H9 (cell line): ENCODE data around the gene CCDC142. TPM values are rescaled to one million over a fixed set of nuclear protein-coding genes. Genes with fewer than 3 reads are reported as not detected.

Source experiments
- DNase-seq: peaks from one replicate; pipeline ENCODE4 v3.0.0-alpha.2; 2017
- H2AFZ ChIP-seq: one replicate; pipeline ENCODE4 v1.6.1; 2013; ENCODE audit warnings: mild to moderate bottlenecking, low read length, control low read depth, moderate library complexity
- H2AK5ac ChIP-seq: 2 replicates; pipeline ENCODE4 v1.6.1; 2013; ENCODE audit warnings: low read length, control low read depth, mixed read lengths; ENCODE audit not compliant: insufficient read length
- H2BK120ac ChIP-seq: one replicate; pipeline ENCODE4 v1.6.1; 2013; ENCODE audit warnings: low read depth, mild to moderate bottlenecking, low read length, control low read depth, inconsistent platforms; ENCODE audit not compliant: poor library complexity, severe bottlenecking
- H2BK12ac ChIP-seq: 2 replicates; pipeline ENCODE4 v1.6.1; 2013; ENCODE audit warnings: low read length, control low read depth, mixed read lengths, low read depth; ENCODE audit not compliant: insufficient read length
- H2BK15ac ChIP-seq: 2 replicates; pipeline ENCODE4 v1.6.1; 2013; ENCODE audit warnings: low read depth, low read length, control low read depth
- H2BK20ac ChIP-seq: one replicate; pipeline ENCODE4 v1.6.1; 2013; ENCODE audit warnings: low read depth, mild to moderate bottlenecking, low read length, control low read depth, inconsistent platforms; ENCODE audit not compliant: poor library complexity, severe bottlenecking
- H2BK5ac ChIP-seq: 2 replicates; pipeline ENCODE4 v1.6.1; 2013; ENCODE audit warnings: low read length, control low read depth, mixed read lengths; ENCODE audit not compliant: insufficient read length
- H3K14ac ChIP-seq: 2 replicates; pipeline ENCODE4 v1.6.1; 2013; ENCODE audit warnings: low read length, control low read depth; ENCODE audit not compliant: insufficient read depth
- H3K18ac ChIP-seq: 2 replicates; pipeline ENCODE4 v1.6.1; 2013; ENCODE audit warnings: low read depth, mild to moderate bottlenecking, mixed read lengths, low read length, control low read depth; ENCODE audit not compliant: insufficient read length
- H3K23ac ChIP-seq: 2 replicates; pipeline ENCODE4 v1.6.1; 2013; ENCODE audit warnings: low read length, control low read depth, mixed read lengths, low read depth; ENCODE audit not compliant: insufficient read length
- H3K23me2 ChIP-seq: 2 replicates; pipeline ENCODE4 v1.6.1; 2013; ENCODE audit warnings: low read depth, mild to moderate bottlenecking, mixed read lengths, low read length, control low read depth; ENCODE audit not compliant: insufficient read length, poor library complexity, severe bottlenecking
- H3K27ac ChIP-seq: 2 replicates; pipeline ENCODE4 v1.5.1; 2013; ENCODE audit warnings: low read length, control low read depth, mixed read lengths, low read depth; ENCODE audit not compliant: insufficient read length
- H3K27me3 ChIP-seq: 2 replicates; pipeline ENCODE4 v1.6.1; 2013; ENCODE audit warnings: low read length, control low read depth, inconsistent platforms; ENCODE audit not compliant: insufficient read depth
- H3K4ac ChIP-seq: 2 replicates; pipeline ENCODE4 v1.6.1; 2013; ENCODE audit warnings: low read depth, mild to moderate bottlenecking, control low read depth, inconsistent platforms, low read length, moderate library complexity
- H3K4me1 ChIP-seq: 2 replicates; pipeline ENCODE4 v1.6.1; 2013; ENCODE audit warnings: low read length, control low read depth, inconsistent platforms; ENCODE audit not compliant: insufficient read depth
- H3K4me2 ChIP-seq: 2 replicates; pipeline ENCODE4 v1.6.1; 2013; ENCODE audit warnings: low read length, control low read depth, mixed read lengths; ENCODE audit not compliant: insufficient read length, insufficient read depth
- H3K56ac ChIP-seq: 2 replicates; pipeline ENCODE4 v1.6.1; 2013; ENCODE audit warnings: low read depth, mild to moderate bottlenecking, mixed read lengths, low read length, control low read depth; ENCODE audit not compliant: insufficient read length
- H3K79me1 ChIP-seq: 2 replicates; pipeline ENCODE4 v1.6.1; 2013; ENCODE audit warnings: low read depth, mild to moderate bottlenecking, moderate library complexity, low read length, control low read depth, inconsistent platforms; ENCODE audit not compliant: insufficient read depth, poor library complexity, severe bottlenecking
- H3K79me2 ChIP-seq: 2 replicates; pipeline ENCODE4 v1.6.1; 2013; ENCODE audit warnings: low read length, control low read depth, inconsistent platforms; ENCODE audit not compliant: insufficient read depth
- H3K9ac ChIP-seq: 2 replicates; pipeline ENCODE4 v1.6.1; 2013; ENCODE audit warnings: low read length, control low read depth, mixed read lengths; ENCODE audit not compliant: insufficient read length; ENCODE audit errors: extremely low read depth
- H3K9me3 ChIP-seq: one replicate; pipeline ENCODE4 v1.6.1; 2013; ENCODE audit warnings: low read depth, low read length, inconsistent platforms; ENCODE audit not compliant: control insufficient read depth
- H3T11ph ChIP-seq: one replicate; pipeline ENCODE4 v1.6.1; 2013; ENCODE audit warnings: mild to moderate bottlenecking, low read length, control low read depth, inconsistent platforms
- H4K20me1 ChIP-seq: one replicate; pipeline ENCODE4 v1.6.1; 2013; ENCODE audit not compliant: control insufficient read depth, insufficient read length, insufficient read depth
- H4K5ac ChIP-seq: 2 replicates; pipeline ENCODE4 v1.6.1; 2013; ENCODE audit warnings: low read depth, mild to moderate bottlenecking, mixed read lengths, low read length, control low read depth; ENCODE audit not compliant: insufficient read length
- H4K8ac ChIP-seq: replicated peaks from 2 replicates; pipeline ENCODE4 v1.6.1; 2013; ENCODE audit warnings: low read length, control low read depth, mixed read lengths, low read depth; ENCODE audit not compliant: insufficient read length
- H4K91ac ChIP-seq: 2 replicates; pipeline ENCODE4 v1.6.1; 2013; ENCODE audit warnings: low read depth, mild to moderate bottlenecking, moderate library complexity, mixed read lengths, low read length, control low read depth; ENCODE audit not compliant: insufficient read length
- H3K27ac Mint-ChIP-seq, 3 experiments: 2 replicates in 2 of 3; 3 replicates in 1 of 3; pipeline ENCODE4 v1.8.0; 2020 to 2021; ENCODE audit warnings: mixed read lengths in 3 of 3, mild to moderate bottlenecking in 1 of 3, moderate library complexity in 1 of 3
- H3K27me3 Mint-ChIP-seq: 2 replicates; pipeline ENCODE4 v1.8.0; 2021; ENCODE audit warnings: low read depth, mild to moderate bottlenecking, moderate library complexity, mixed read lengths
- H3K36me3 Mint-ChIP-seq, 3 experiments: 2 replicates in 2 of 3; 3 replicates in 1 of 3; pipeline ENCODE4 v1.8.0; 2020 to 2021; ENCODE audit warnings: low read depth in 3 of 3, mixed read lengths in 3 of 3; ENCODE audit not compliant: insufficient read depth in 1 of 3
- H3K4me1 Mint-ChIP-seq, 2 experiments: 2 replicates each; pipeline ENCODE4 v1.8.0; 2020; ENCODE audit warnings: mixed read lengths in 2 of 2
- H3K4me3 Mint-ChIP-seq, 2 experiments: 2 replicates in 1 of 2; 3 replicates in 1 of 2; pipeline ENCODE4 v1.8.0; 2020 to 2021; ENCODE audit warnings: mild to moderate bottlenecking in 2 of 2, mixed read lengths in 2 of 2, moderate library complexity in 1 of 2
- H3K9me3 Mint-ChIP-seq, 2 experiments: 2 replicates in 1 of 2; 3 replicates in 1 of 2; pipeline ENCODE4 v1.8.0; 2020; ENCODE audit warnings: mild to moderate bottlenecking in 2 of 2, mixed read lengths in 2 of 2, moderate library complexity in 1 of 2
- WGBS: extraction: QIAGEN DNeasy Blood & Tissue Kit; methylation state at CpG from one replicate; pipeline ENCODE4 v1.1.7; 2013; ENCODE audit warnings: missing lambda C conversion rate, low lambda C conversion rate, mixed read lengths; ENCODE audit not compliant: insufficient read length; ENCODE audit errors: extremely low coverage; 5-methylcytosine and 5-hydroxymethylcytosine counted together
- total RNA-seq: library from RNA; stranded (reverse); gene quantifications from 2 replicates; pipeline ENCODE4 v1.2.1, GENCODE V29; 2021
- TF ChIP-seq, protein P1 (sequence below): fragments of 200-600 bp; sonication (generic); conservative IDR thresholded peaks from 3 replicates; pipeline ENCODE4 v1.8.0; 2021; ENCODE audit warnings: antibody characterized with exemption, mild to moderate bottlenecking

CCDC142 gene
- total RNA-seq, 1 experiment from 2014 or later: 21.5 TPM

DNA sequence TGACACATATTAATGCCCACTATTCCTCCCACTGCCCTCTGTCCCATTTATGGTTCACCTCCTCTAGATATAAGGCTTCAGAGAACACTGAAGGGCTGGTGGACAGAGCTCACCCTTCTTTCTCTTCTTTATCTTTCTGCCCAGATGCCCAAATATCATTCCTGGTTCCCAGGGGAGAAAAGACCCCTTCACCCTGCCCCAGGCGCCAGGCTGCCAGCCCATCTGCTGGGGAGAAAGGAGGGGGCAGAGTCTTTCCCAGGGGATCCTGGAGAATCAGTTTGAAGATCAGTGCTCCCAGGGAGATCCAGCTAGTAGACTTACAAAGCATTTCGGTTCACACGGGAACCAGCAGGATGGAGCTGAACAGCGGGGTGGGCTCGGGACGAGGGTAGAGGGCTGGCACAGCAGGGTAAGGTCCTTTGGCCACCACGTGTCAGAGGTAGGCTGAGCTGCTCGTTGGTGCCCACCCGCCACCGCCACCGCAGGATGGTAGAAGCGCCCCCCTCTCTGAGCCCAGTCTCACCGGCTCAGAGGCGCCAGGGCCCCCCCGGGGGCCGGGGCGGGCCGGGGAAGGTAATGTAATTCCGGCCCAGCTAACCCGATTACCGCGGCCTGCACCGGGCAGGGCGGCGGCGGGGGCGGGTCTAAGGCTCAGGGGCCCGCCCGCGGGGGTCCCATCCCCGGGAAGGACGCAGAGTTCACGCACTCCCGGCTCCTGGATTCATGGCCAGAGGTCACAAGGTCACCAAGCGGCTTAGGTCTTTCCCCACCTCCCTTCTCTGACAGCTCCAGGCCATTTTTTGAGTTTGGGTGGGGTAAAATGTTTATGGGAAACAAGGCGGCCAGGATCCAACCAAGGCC, 30.2 kb upstream of the CCDC142 start:
- H3K27ac Mint-ChIP-seq: no peak overlapping the region
- WGBS: no CpG with 5 or more reads among the region's 36 CpGs
- H2BK5ac ChIP-seq: no peak overlapping the region
- H3K4me3 Mint-ChIP-seq: peak overlapping the region; percentile 34 to 74
- no peak overlapping the region for H3K4ac ChIP-seq
- no peak overlapping the region for H3K9ac ChIP-seq
- H2BK20ac ChIP-seq: no peak overlapping the region
- no peaks in the 10 kb centered on the region for H3K4me1 ChIP-seq
- H2BK12ac ChIP-seq: no peak overlapping the region
- H4K8ac ChIP-seq: no peak overlapping the region
- no peak overlapping the region for H3K56ac ChIP-seq
- H3K9me3 Mint-ChIP-seq: peaks cover 13 to 17% of the 10 kb centered on the region in 2 experiments
- H3K27me3 ChIP-seq: peaks cover 76% of the 10 kb centered on the region
- H3K4me2 ChIP-seq: peak overlapping the region; percentile 49
- H2BK120ac ChIP-seq: no peak overlapping the region
- no peaks in the 10 kb centered on the region for H3K79me2 ChIP-seq
- H4K5ac ChIP-seq: no peak overlapping the region
- H3K23me2 ChIP-seq: peaks cover 23% of the 10 kb centered on the region
- H2BK15ac ChIP-seq: no peak overlapping the region
- H3K27ac ChIP-seq: no peak overlapping the region
- H2AK5ac ChIP-seq: no peak overlapping the region
- peaks cover 5 to 8% (median 6%) of the 10 kb centered on the region in 3 experiments; a peak in 6 of 7 replicates for H3K36me3 Mint-ChIP-seq
- no peak overlapping the region for H3K18ac ChIP-seq
- peaks cover 94% of the 10 kb centered on the region for H3K27me3 Mint-ChIP-seq
- no peaks in the 10 kb centered on the region for H4K20me1 ChIP-seq
- DNase-seq: no peak
- H3T11ph ChIP-seq: no peak overlapping the region
- H2AFZ ChIP-seq: no peak overlapping the region
- H3K4me1 Mint-ChIP-seq: peaks cover 20 to 23% of the 10 kb centered on the region in 2 experiments
- no peak overlapping the region for H3K23ac ChIP-seq
- H3K9me3 ChIP-seq: no peaks in the 10 kb centered on the region
- TF ChIP-seq, protein P1, sequence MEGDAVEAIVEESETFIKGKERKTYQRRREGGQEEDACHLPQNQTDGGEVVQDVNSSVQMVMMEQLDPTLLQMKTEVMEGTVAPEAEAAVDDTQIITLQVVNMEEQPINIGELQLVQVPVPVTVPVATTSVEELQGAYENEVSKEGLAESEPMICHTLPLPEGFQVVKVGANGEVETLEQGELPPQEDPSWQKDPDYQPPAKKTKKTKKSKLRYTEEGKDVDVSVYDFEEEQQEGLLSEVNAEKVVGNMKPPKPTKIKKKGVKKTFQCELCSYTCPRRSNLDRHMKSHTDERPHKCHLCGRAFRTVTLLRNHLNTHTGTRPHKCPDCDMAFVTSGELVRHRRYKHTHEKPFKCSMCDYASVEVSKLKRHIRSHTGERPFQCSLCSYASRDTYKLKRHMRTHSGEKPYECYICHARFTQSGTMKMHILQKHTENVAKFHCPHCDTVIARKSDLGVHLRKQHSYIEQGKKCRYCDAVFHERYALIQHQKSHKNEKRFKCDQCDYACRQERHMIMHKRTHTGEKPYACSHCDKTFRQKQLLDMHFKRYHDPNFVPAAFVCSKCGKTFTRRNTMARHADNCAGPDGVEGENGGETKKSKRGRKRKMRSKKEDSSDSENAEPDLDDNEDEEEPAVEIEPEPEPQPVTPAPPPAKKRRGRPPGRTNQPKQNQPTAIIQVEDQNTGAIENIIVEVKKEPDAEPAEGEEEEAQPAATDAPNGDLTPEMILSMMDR: no peak
- no peak overlapping the region; the same call in 1 of the 2 replicates for H3K14ac ChIP-seq
- no peaks in the 10 kb centered on the region for H3K79me1 ChIP-seq
- no peak overlapping the region for H4K91ac ChIP-seq
